Coronary artery (tissue), 2 donors: ENCODE measurements around the gene NECTIN4.
"Not testable (repeated sequence)": the region's sequence is repeated elsewhere in the genome, so short reads cannot be mapped to it uniquely, and the experiment has no call there.

Experiments
- DNase-seq: peaks from one replicate; pipeline ENCODE4 v3.0.0-alpha.2; 2017; ENCODE audit warnings: low spot score
- H3K27ac ChIP-seq, 2 donors: fragments of 200-600 bp; sonication (generic); one replicate each; pipeline ENCODE4 v1.5.1; 2016 to 2019
- H3K4me3 ChIP-seq: fragments of 200-600 bp; sonication (generic); 2 replicates; pipeline ENCODE4 v1.5.1; 2016; ENCODE audit warnings: mild to moderate bottlenecking, moderate library complexity
- CTCF ChIP-seq: fragments of 200-600 bp; sonication (generic); IDR thresholded peaks from one replicate; pipeline ENCODE4 v1.5.1; 2019; ENCODE audit warnings: antibody characterized with exemption

Gene NECTIN4

GRCh38 chr1:161038523-161039153 is 50.7 kb downstream of the NECTIN4 start, which contains the start of gene TSTD1:
Gene TSTD1, minus strand, starts transcription at chr1:161038964. Its CDS starts 75 bp downstream, at chr1:161038889.
- Histone ChIP-seq H3K27ac (peak within 1 kb of the TSS in 1 of 2 donors; percentile 61), H3K4me3 (peak within 1 kb of the TSS; percentile 89)
- no peak for TF ChIP-seq CTCF
- DNase-seq, result no peak

- H3K27ac ChIP-seq, result peak overlapping the region in 1 of 2 donors; percentile 61
- TF ChIP-seq CTCF, result no peak
- DNase-seq, result no peak
- H3K4me3 ChIP-seq, result peak overlapping the region; percentile 89
Observed at GRCh38 chr1:161037661-161038522, 51.5 kb downstream of the NECTIN4 start.

- H3K27ac ChIP-seq, result no peak overlapping the region
- no peak overlapping the region for H3K4me3 ChIP-seq
- no peak for DNase-seq
- no peak for TF ChIP-seq CTCF
Observed at GRCh38 chr1:161033751-161034150, 55.6 kb downstream of the NECTIN4 start.

GRCh38 chr1:161032409-161032808 is 56.9 kb downstream of the NECTIN4 start:
- TF ChIP-seq CTCF, result no peak
- H3K27ac ChIP-seq, result no peak overlapping the region
- no peak for DNase-seq
- no peak overlapping the region for H3K4me3 ChIP-seq

GRCh38 chr1:161031874-161032273 is 57.5 kb downstream of the NECTIN4 start:
- TF ChIP-seq CTCF, result no peak
- DNase-seq, result no peak
- Histone ChIP-seq H3K27ac (no peak overlapping the region), H3K4me3 (no peak overlapping the region)

GRCh38 chr1:161029466-161029865 is 59.9 kb downstream of the NECTIN4 start:
- not testable (repeated sequence) for DNase-seq, H3K27ac ChIP-seq, H3K4me3 ChIP-seq

- not testable (repeated sequence) for DNase-seq, H3K4me3 ChIP-seq, H3K27ac ChIP-seq
Observed at GRCh38 chr1:161026954-161027353, 62.4 kb downstream of the NECTIN4 start.

GRCh38 chr1:161022432-161022831 is 66.9 kb downstream of the NECTIN4 start:
- DNase-seq, H3K4me3 ChIP-seq, H3K27ac ChIP-seq: not testable (repeated sequence)
